Measurements from ENCODE around the gene DCPS.
"Not testable (repeated sequence)": the region's sequence is repeated elsewhere in the genome, so short reads cannot be mapped to it uniquely, and the experiment has no call there.

The DCPS gene
- 4.3 to 21.4 (median 13.5) reads per million in 18 experiments for total RNA-seq

- peak; percentile 89 to 92 for DNase-seq
These were observed at the start of gene DCPS for GRCh38 chr11:126303623-126304456. Gene DCPS, plus strand, starts transcription at chr11:126304060. Its CDS starts 21 bp downstream, at chr11:126304081.

- DNase-seq: no peak
These were observed 49.0 kb upstream of the DCPS start for GRCh38 chr11:126254819-126255218.

GRCh38 chr11:126255507-126255906, 48.4 kb upstream of the DCPS start:
- not testable (repeated sequence) for DNase-seq

- DNase-seq: no peak
These were observed 47.6 kb upstream of the DCPS start for GRCh38 chr11:126256216-126256615.

- DNase-seq: no peak
These were observed 46.7 kb upstream of the DCPS start for GRCh38 chr11:126257144-126257543.

- DNase-seq: no peak
These were observed 46.1 kb upstream of the DCPS start for GRCh38 chr11:126257764-126258163.

GRCh38 chr11:126262216-126262615, 41.6 kb upstream of the DCPS start:
- no peak for DNase-seq

- no peak for DNase-seq
These were observed 40.4 kb upstream of the DCPS start for GRCh38 chr11:126263489-126263888.

GRCh38 chr11:126265811-126266210, 38.0 kb upstream of the DCPS start:
- no peak for DNase-seq

- no peak for DNase-seq
These were observed 36.2 kb upstream of the DCPS start for GRCh38 chr11:126267650-126268049.

GRCh38 chr11:126268361-126268707, 35.5 kb upstream of the DCPS start:
- DNase-seq: no peak

- peak; percentile 99 to 100 for DNase-seq
These were observed 34.9 kb upstream of the DCPS start, which contains the start of the genes FOXRED1 and SRPRA for GRCh38 chr11:126268708-126269579. Gene FOXRED1, plus strand, starts transcription at chr11:126269154. Its CDS starts 53 bp downstream, at chr11:126269207. Gene SRPRA, minus strand, starts transcription at chr11:126268895. Its CDS starts 91 bp downstream, at chr11:126268804.

- no peak for DNase-seq
These were observed 26.5 kb upstream of the DCPS start for GRCh38 chr11:126277322-126277721.

- DNase-seq: no peak
These were observed 26.1 kb upstream of the DCPS start for GRCh38 chr11:126277780-126278179.

- DNase-seq: no peak
These were observed 24.7 kb upstream of the DCPS start for GRCh38 chr11:126279191-126279590.

- peak; percentile 59 to 61 for DNase-seq
These were observed 23.3 kb upstream of the DCPS start for GRCh38 chr11:126280595-126280994.

GRCh38 chr11:126281245-126281644, 22.6 kb upstream of the DCPS start:
- DNase-seq: no peak

- DNase-seq: no peak
These were observed 22.1 kb upstream of the DCPS start for GRCh38 chr11:126281666-126282175.

GRCh38 chr11:126282361-126282735, 21.5 kb upstream of the DCPS start:
- DNase-seq: peak; percentile 24 to 58

- peak; percentile 61 to 66 for DNase-seq
These were observed 20.9 kb upstream of the DCPS start, which contains the start of gene TIRAP for GRCh38 chr11:126282736-126283591. Gene TIRAP, plus strand, starts transcription at chr11:126283093. Its CDS starts 7,802 bp downstream, at chr11:126290895.

GRCh38 chr11:126284829-126285228, 19.0 kb upstream of the DCPS start:
- DNase-seq: peak; percentile 76 to 81

GRCh38 chr11:126288237-126288636, 15.6 kb upstream of the DCPS start:
- no peak for DNase-seq
